AG10803 (cell line): Measurements from ENCODE around the gene GLTP.
"Not testable (repeated sequence)": the region's sequence is repeated elsewhere in the genome, so short reads cannot be mapped to it uniquely, and the experiment has no call there.

ENCODE experiments used
- DNase-seq: peaks from one replicate; pipeline ENCODE4 v3.0.0; 2010; ENCODE audit warnings: low read depth
- H3K4me3 ChIP-seq: 2 replicates; pipeline ENCODE4 v1.5.1; 2011; ENCODE audit warnings: mild to moderate bottlenecking, low read length, control low read depth
- TF ChIP-seq, protein P1 (sequence below): conservative IDR thresholded peaks from 2 replicates; pipeline ENCODE4 v1.5.1; 2011; ENCODE audit warnings: mild to moderate bottlenecking, low read length, control low read depth, inconsistent platforms

The GLTP gene

DNA sequence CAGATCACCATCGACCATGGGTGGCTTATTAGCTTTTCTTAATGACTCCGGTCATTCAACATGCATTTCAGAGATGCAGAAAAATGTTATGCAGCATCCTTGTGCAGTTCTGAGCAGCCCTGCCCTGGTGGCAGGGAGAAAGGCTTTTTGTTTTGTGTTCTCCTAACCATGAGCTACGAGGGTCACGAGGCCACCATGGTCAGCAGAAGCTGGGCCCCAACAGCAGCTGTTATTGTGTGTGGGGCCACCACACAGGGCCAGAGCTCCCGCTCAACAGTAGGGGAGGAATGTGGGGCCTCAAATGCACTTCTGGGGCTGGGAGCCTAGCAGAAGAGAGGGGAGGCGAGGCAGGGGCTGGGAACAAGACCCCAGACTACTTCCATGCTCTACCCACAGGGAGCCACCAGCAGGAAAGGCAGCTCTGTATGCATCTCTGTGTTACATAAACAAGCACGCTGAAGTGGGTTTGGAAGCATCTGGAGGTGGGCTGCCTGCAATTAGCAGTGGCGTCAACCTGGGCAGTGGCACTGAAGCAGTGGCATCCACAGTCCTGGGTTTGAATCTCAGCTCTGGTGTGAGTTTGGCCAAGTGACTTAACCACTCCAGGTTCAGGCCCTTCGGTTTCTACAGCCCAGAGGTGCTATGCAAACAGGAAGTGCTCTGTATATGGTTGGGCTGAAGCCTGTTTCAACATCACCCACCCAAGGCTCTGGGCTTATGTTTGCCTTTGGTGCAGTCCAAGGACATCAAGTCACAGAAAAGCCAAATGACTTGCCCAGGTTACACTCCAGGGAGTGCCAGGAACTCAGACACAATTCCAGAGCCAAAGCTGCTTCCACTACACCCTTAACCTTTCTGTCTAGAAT is 16.3 kb downstream of the GLTP start:
- TF ChIP-seq, protein P1, sequence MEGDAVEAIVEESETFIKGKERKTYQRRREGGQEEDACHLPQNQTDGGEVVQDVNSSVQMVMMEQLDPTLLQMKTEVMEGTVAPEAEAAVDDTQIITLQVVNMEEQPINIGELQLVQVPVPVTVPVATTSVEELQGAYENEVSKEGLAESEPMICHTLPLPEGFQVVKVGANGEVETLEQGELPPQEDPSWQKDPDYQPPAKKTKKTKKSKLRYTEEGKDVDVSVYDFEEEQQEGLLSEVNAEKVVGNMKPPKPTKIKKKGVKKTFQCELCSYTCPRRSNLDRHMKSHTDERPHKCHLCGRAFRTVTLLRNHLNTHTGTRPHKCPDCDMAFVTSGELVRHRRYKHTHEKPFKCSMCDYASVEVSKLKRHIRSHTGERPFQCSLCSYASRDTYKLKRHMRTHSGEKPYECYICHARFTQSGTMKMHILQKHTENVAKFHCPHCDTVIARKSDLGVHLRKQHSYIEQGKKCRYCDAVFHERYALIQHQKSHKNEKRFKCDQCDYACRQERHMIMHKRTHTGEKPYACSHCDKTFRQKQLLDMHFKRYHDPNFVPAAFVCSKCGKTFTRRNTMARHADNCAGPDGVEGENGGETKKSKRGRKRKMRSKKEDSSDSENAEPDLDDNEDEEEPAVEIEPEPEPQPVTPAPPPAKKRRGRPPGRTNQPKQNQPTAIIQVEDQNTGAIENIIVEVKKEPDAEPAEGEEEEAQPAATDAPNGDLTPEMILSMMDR: no peak
- H3K4me3 ChIP-seq: no peak overlapping the region
- peak; percentile 51 for DNase-seq

DNA sequence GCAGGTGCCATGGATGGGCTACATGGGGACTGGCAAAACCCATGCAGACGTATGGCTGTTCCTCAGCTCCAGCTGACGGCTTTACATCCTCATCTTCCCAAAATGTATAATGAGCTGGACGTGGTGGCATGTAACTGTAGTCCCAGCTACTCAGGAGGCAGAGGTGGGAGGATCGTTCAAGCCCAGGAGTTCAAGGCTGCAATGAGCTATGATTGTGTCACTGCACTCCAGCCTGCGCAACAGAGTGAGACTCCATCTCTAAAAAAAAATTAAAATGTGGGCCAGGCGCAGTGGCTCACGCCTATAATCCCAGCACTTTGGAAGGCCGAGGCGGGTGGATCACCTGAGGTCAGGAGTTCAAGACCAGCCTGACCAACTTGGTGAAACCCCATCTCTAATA is 17.9 kb downstream of the GLTP start:
- not testable (repeated sequence) for H3K4me3 ChIP-seq, DNase-seq

DNA sequence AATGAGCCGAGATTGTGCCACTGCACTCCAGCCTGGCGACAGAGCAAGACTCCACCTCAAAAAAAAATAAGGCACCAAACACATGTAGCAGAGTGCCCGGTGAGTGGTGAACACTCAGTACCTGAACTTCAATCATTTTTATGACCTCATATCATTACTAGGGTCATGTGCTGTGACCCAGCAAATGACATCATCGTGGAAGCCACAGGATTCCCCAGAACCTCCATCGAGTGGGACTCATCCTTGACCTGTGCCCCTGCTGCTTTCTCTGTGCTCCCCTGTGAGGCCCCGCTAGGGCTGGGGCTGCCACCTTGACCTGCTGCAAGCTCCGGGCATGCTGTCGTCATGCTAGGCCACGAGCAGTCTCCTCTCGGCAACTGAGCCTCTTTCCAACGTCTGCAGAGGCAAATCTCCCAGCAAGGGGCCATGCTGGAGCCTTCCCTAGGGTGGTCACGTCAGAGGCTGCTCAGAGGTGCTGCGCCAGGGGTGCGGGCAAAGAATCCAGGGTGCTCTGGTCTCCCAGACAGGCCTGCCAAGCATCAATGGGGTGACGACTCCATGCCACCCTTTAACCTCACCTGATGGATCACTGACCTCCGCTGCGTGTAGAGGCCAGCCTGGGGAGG is 18.5 kb downstream of the GLTP start:
- TF ChIP-seq, protein P1: no peak
- DNase-seq: no peak
- no peak overlapping the region for H3K4me3 ChIP-seq

DNA sequence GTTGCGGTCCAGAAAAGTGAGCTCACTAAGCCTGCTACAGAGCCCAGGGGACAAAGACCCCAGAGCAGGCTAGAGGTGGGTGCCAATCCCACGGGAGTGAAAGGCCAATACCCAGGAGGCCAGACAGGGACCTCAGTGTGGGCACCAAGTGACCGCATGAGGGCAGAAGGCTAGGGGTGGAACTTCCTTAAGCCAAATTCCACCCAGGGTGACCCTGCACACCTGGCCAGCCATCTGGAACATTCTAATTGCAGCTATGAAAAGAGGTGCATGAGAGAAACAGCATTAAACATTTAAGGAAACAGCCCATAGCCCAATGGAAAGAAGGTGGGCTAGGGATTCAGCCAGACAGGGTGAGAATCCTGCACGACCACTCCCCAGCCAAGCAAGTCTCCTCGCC is 19.4 kb downstream of the GLTP start:
- no peak for DNase-seq
- no peak overlapping the region for H3K4me3 ChIP-seq
- TF ChIP-seq, protein P1: no peak

DNA sequence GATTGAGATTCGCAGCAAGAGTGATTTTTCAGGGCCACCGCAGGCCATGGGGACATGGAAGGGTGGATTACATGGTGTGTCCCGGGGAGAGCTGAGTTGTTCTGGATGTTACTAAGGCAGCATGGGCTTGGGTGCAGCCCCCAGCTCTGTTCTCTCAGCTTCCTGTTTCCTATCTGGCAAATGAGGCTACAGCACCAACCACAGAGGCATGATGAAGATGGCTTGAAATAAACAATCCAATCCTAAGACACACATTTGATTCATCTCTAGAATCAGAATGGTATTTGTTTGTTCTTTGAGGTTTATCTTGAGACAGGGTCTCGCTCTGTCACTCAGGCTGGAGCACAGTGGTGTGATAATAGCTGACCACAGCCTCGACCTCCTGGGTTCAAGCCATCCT is 21.6 kb downstream of the GLTP start:
- no peak overlapping the region for H3K4me3 ChIP-seq
- TF ChIP-seq, protein P1: no peak

DNA sequence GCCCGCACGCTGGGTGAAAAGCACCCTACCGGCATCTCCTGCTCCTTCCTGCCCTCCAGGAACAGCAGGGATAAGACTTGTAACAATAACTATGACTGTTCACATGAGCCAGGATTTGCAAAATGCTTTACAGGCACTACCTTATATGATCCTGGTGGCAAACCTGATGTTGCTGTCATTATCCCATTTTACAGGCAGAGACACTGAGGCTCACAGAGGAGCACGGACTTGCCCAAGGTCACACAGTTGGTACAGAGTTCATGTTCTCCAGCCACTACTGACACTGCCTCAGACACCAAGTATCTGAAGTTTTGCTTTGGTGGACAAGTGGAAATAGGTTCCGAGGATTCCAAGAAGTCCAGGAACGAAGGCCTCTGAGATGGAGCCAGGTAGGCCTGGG is 22.6 kb downstream of the GLTP start:
- H3K4me3 ChIP-seq: no peak overlapping the region
- TF ChIP-seq, protein P1: no peak
- no peak for DNase-seq

More for the DNA sequence above, 21.6 kb downstream of the GLTP start:
- DNase-seq: no peak

DNA sequence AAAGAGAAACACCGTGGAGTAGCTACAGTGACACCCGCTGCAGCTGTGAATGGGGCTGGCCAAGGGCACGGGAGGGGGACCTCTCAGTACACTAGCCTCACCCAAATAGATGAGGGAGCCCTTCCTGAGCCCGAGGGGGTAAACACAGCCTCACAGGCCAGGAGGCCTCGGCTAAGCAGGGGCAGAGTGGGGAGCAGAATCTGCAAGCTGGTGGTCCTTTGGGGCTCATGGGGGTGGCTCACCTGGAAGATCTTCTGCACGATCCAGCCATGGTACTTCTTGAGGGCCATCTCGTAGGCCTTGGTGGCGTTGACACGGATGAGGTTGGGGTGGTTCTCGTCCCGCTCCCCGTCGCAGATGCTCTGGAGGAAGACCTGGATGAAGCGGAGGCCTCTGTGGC is 25.0 kb downstream of the GLTP start:
- H3K4me3 ChIP-seq: no peak overlapping the region
- DNase-seq: no peak
- TF ChIP-seq, protein P1: no peak

DNA sequence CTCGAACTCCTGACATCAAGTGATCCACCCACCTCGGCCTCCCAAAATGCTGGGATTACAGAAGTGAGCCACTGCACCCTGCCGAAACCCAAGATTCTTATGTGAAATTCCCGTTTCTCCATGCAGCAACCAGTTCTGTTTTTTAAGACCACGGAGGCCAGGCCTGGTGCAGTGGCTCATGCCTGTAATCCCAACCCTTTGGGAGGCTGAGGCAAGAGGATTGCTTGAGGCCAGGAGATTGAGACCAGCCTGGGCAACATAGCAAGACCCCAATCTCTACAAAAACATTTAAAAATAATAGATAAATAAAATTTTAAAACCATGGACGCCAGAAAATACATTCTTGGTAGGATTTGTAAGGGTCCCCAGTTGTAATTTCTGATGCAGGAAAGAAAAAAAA is 29.8 kb downstream of the GLTP start:
- not testable (repeated sequence) for DNase-seq, H3K4me3 ChIP-seq
